Caki2 (cell line): ENCODE results near the gene PAX6. TPM values are rescaled to one million over a fixed set of nuclear protein-coding genes. Genes with fewer than 3 reads are reported as not detected.

ENCODE experiments used
- DNase-seq: peaks from one replicate; pipeline ENCODE4 v3.0.0-alpha.2; 2015; ENCODE audit warnings: low read depth
- in situ Hi-C: cut with HindIII; loops from 2 replicates; pipeline ENCODE4 v1.10.0; 2016; ENCODE audit warnings: low sequenced_read_pairs, low pct_unique_long_range_greater_than_20kb, mixed read lengths
- total RNA-seq: library from RNA; depleted of rRNA; stranded (reverse); fragments of >200 nt; shearing (Covaris generic); gene quantifications from 2 replicates; pipeline ENCODE4 v1.2.3, GENCODE V29; 2014; ENCODE audit warnings: low replicate concordance

Gene PAX6
- total RNA-seq, 1 experiment from 2014 or later: 0.27 TPM

DNA sequence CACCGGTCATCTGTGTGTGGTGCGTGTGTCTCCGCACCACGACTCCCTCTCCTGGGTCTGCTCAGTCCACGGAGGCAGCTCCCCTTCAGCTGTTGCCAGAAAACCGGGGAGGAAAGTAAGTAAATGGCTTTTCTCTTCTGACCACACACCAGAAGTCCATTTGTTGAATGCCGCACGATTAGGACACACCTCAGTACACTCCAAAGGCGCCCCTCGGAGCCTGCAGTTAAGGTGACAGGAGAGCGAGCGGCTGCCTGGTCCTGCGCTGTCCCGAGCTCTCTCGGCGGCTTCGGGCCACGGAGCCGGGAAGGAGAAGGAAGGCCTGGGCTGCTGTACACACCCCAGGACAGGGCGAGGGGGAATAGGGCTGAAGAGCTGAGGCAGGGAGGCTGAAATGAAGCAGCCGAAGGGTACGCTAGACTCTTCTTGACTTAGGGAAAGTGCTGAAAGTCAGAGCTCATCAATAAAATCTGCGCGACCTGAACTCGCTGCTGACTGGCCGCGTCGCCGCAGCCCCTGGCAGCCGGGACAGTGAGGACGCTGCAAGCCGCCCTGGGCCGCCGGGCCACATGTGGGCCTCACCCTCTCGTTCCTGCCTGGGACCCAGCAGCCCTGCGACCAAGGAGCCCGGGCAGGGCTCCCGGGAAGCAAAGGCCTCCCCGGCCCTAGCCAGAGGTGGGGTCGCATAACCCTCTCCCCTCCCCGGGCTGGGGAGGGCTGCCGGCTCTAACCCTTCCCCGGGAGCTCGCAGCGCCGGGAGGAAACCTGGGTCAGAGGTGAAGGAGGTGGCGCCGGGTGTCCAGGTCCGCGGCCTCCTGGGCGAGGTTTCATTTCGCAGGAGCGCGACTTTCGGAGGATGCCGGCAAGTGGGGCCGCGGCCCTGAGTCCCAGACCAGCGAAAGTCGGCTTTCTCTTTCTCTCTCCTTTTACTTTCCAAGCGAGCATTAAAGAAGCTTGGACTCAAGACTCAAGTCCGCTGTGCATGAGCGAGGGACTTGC, 1.6 kb upstream of the PAX6 start:
- no peak for DNase-seq
- in situ Hi-C loops: no loop called here

DNA sequence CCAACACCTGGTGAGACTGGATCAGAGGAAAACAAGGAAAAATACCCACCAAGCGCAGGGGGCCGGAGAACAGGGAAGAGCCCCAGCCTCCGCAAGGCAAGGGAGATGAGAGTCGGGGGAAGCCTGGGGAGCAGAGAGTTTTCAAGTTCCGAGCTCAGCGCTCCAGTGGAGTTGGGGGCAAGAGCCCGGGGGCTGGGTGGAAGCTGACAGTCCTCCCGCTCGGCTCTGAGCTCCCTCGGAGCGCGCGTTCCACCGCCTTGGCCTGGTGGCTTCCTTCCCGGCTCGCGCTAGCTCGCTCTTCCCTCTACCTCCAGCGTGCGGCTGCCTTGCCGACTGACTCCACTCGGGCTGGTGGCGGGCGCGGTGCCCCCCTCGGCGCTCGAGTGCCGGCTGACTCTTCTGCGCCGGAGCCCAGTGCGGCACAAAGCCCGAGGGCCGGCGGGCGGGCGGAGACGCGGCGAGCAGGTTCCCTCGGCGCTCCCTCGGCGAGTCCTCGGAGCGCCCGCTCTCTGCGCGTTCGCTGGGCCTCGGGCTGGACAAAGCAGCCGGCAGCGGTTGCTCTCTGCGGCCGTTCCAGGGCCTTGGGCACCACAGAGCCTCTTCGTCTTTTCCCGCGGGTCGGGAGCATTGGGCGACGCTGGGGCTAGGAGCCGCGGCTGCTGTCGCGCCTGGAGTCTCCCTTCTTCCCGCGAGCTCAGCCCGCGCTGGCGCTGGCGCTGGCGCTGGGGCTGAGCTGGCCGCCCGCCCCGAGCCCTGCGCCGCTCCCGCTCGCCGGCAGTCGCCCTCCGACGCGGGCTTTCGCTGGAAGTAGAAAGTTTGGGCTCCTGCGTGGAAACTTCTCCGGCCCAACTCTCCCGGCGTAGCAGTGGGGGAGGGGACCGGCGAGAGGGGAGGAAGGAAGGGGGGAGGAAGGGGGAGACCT, 1.0 kb downstream of the PAX6 start:
- in situ Hi-C loops: no loop called here
- peak; percentile 46 for DNase-seq

DNA sequence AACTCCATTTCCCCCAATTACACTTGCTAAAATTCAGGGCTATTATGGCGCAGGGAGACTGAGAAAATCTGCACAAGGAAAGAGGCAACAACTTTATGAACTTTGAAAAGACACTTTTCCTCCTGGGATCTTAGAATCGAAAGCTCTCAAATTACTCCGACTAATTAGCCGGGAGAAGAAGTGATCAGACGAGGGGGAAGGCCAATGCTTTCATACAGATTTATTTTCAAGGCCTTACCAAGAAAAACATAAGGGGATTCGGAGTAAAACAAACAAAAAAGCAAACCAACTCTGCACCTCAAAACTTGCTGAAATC, 1.6 kb downstream of the PAX6 start:
- in situ Hi-C loops: no loop called here
- DNase-seq: no peak

DNA sequence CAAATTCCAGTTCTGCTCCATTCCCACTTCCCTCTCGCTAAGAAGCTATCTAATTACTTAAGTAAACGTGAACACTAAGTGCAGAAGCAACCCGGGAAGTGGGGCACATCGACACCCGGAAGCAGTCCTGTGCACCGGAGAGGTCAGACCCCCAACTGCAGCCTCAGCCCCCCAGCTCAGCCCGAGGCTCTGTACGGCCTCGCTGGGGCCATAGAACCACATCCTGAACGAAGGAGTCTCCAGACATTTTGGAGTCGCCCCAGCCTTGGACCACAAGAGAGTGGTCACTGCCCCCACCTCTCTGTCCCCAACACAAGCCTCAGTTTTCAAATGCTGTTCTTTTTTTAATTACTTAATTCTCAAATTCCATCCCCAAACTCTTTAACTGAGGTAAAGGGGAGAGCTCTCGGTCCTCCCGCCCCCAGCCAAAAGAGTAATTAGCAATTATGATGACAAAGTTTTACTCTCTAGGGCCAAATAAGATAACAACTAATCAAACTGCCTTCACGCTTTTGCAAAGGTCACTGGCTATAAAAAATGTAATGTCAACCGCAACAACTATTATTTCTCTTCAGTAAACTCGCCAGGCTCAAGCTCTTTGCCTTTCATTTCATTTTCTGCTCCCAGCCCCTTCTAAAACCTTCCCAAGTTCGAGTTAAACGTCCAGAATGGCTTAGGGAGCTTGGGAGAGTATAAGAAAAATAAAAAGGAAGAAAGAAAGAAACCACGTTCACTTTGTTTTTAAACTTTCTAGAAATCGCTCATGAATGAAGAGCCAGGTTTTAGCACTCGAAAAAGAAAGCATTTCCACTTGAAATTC, 2.2 kb downstream of the PAX6 start:
- DNase-seq: no peak
- in situ Hi-C loops: no loop called here

DNA sequence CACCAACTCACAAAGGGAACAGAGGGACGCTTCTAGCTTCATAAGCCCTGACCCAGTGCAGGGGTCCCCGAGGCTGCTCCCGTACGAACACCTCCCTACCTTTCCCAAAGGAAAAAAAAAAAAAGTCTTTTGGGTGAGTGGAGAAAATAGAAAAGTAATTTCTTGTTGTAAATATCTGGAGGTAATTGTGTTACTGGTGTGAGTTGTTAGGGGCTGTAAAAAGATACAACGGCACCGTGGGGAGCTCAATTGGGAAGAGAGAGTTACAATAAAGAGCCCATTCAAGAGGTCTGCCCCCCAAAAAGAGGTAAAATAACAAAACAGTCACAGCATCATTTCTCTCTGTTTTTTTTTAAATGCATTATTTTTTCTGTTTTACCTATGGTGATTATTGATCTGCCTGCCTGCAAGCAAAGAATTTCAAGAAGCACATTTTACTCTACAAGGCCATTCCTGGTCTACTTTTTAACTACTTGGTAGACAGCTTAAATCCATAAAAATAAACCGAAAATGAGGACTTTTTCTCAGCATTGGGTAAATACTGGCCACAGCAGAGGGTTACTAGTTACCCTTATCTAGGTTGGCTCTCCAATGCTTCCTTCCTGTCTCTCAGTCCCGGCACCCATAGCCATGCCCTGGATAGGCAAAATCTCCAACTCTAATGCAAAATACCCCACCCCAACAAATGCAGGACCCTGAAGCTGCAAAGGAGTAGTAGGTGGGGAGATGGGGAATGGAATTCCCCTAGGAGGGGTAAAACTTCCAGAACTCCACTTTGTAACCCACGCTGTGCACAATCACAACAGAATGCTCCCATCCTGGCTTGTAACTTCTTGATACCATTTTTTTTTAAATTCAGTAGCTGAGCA, 3.1 kb downstream of the PAX6 start:
- no peak for DNase-seq
- in situ Hi-C loops: no loop called here

DNA sequence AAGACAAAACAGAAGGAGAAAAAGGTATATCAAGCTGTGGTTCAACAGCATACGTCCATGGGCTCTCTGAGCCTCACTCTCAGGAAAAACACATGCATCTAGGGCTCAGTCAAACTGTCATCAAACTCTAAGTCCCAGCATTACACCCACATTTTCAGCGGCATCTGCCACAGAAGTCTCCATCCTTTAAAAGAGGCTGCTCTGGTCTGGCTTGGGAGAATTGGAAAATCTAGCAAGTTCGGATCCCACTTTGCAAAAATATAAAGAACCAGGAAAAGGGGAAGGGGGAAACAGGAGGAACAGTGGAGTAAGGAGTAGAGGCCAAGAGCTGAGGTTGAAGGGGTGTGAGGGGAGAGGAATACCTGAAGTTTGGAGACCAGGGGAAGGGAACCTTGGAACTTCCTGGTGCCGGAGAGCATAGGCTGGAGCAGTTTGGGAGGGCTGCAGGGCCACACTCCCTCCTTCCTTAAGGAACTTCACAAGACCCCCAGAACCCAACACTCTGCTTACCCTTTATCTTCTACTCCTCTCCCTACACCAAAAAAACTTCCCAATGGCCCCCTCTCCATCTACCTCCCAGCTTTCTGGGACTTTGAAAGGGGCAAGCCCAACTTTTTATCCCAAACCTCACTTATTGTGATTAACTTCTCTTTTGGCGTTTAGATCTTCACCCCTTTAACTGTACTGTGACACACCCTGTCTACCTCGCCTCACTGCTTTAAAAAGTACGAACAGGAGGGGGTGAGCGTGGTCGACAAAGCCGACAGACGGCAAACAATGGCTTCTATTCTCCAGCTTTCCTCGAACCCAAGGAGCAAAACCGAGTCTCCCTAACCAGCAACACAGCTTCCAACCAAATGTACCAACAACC, 4.0 kb downstream of the PAX6 start:
- in situ Hi-C loops: no loop called here

DNA sequence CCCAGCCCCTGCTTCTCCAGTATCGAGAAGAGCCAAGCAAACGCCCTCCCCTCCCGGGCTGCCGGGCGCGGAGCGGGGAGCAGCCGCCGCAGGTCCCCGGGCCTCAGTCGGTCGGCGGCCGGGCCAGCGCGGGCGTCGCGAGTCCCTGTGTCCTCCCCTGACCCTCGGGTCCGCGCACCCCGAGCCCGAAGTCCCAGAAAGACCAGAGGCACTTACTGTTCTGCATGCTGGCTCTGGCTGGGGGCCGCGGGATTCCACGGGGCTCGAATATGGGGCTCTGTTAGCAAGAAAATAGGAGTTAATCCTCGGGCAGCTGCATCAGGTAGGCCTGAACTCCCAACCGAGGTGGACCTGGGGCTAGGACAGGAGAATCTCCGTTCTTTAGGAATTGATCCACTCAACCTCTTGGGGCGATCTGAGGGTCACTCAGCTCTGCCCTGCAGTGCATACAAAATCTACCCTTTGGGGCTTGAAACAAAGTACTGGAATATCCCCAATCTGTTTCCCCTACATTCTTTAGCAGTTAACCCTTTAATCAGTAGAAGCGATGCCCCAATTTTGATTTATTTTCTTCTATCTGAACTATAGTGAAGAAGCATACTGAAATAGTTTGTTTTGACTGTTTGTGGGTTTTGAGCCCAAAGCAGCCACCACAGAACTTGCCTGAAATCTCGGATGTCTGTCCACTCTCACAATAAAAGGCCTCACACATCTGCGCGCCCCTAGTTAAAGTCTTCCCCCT, 4.8 kb downstream of the PAX6 start:
- DNase-seq: no peak
- in situ Hi-C loops: no loop called here

More for the DNA sequence above, 4.0 kb downstream of the PAX6 start:
- DNase-seq: no peak

DNA sequence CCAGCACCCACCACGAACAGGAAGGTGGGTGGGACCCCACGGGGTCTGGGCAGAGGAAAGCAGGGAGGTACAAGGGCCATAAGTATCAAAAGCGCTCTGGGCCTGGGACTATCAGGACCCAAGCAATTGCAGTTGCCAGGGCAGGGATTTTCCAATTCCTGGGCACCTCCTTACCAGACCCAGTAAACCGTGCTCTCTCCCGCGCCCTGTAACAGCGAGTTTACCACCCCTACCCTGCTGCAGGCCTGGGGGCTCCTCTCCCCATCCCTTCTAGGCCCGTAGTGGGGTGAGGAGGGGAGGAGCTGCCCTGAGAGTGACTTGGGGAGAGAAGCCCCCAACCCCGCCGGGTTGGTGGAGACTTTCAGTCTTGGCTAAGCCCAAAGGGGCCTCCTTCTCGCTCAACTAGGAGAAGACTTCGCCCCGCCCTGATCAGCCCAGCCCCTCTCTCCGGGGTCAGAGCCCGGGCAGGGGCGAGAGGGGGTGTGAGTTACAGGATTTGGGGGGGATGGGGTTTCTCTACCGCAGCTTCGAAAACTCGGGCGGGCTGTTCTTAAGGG, 5.4 kb downstream of the PAX6 start:
- in situ Hi-C loops: no loop called here
- DNase-seq: no peak

DNA sequence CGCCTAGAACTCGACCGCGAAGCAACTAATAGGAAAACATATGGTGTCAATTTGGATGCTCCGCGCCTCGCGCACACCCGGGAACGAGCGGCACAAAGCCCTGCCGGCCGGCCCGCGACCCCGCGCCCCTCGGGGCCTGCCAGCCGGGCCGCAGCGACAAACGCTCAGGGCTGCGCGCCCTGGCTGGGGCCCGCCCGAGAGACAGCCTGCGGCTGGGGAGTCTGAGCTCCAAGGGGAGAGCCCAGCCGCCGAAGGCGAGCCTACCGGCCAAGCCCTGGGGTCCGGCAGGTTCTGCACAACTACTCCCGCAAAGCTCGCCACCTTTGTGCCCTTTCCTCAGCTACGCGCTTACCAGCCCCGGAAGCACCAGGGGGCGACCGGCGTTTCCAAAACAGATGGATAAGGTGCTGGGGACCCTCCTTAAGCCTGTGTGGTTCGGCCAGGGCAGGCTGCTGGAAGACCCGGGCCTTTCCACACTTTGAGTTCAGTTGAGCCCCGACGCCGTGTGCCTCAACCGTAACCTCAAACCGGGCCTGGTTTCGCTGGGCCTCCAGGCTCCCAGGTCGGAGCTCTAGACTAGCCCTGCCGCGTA, 6.0 kb downstream of the PAX6 start:
- in situ Hi-C loops: no loop called here

DNA sequence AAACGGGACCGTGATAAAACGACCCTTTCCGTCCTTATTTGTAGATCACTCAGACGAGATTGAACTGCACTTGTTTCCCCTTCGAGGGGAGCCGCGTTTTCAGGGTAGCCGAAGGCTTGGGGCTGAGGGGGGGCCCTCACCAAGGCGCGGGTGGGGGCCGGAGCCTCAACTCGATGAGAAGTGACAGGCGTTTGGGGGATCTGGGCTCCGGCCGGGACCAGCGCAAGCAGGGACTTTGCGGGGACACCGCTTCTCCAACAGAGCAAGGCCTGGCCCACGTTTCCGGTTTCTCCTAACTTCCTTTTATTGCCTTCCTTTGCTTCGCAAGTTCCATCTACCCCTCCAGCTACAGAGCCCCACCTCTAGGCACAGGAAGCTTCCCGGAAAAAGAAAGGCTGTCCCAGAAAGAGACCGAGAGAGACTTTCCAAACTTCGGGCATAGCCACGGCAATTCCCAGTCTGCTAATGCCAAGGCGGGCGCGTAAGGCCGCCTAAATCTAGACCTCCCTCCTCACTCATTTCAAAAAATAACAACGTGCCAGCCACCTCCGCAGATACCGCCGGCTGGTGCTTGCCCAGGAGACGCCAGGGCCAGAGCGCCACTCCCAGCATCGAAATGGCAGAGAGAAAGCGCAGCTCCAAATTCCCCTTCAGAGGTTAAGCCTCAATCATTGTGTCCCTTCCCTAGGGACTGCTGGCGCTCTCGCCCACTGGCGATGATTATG, 6.6 kb downstream of the PAX6 start:
- DNase-seq: no peak
- in situ Hi-C loops: no loop called here

More for the DNA sequence above, 6.0 kb downstream of the PAX6 start:
- no peak for DNase-seq

DNA sequence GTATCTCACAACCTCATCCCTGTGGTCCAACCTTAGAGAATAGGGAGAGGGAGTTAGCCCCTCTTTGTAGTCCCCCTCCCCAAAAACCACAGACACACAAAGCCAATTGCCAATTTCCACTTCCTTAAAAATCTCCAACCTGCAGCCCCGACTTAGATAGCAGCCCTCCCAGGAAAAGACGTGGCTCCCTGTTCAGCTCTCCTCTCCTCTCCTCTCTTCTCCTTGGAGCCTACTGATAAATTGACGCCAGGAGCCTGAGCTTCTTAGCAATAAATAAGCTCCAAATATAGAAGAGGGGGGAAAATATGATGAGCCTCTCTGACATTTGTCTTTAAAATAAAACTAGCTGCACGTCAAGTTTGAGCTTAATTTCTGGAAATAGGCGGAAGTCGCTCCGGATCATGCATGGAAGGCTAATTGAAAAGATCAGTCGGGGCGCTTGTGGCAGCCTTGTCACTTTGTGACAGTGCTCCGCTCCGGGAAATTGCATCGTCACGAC, 7.3 kb downstream of the PAX6 start:
- DNase-seq: no peak
- in situ Hi-C loops: no loop called here

DNA sequence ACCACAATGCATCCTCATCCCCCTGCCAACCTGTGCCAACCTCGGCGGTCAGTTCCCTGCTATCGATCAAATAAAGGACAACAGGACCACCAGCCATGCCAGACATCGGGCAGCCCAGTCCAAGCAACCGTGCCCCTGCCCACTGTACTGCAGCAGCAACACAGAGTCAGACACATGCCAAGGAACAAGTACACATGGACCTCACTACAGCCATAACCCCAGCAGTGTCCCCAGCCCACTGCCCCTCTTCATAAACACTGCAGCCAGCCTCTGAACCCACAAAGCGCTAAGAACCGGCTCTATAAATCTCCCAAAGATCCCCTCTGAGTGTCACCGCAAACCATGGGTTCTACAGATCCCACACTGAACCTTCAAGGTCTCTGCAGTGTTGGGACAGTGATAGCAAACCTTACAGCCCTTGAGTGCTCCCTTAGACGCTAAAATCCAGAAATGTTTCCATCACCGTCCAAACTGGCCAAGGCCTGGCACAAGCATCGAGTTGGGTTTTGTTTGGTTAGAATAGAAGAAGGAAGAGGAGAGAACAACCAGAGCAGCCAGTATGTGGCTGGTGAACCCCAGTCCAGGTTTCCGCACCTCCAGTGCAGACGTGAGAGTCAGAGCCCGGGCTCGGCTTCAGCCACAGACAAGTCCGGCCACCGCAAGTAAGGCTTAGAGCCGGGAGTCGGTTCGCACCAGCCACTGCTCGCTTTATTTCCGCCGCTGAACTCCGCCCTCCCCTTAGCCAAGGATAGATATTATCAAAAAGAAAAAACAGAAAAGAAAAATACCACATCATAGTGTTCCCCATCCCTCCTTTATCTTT, 7.9 kb downstream of the PAX6 start:
- no peak for DNase-seq
- in situ Hi-C loops: no loop called here

DNA sequence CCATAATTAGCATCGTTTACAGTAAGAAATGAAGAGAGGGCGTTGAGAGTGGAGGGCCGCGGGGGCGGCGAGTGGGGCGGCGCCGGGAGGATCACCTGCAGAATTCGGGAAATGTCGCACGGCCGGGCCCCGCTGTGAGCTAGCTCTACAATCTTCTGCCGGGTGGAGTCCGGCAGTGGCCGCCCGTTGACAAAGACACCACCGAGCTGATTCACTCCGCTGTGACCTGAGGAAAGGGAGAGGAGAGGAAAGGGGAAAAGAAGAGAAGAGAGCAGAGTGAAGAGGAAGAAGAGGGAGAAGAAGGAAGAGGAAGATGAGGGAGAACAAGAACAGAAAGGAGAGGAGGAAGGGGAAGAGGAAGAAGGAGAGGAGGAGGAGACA, 8.5 kb downstream of the PAX6 start:
- in situ Hi-C loops: no loop called here
- no peak for DNase-seq

DNA sequence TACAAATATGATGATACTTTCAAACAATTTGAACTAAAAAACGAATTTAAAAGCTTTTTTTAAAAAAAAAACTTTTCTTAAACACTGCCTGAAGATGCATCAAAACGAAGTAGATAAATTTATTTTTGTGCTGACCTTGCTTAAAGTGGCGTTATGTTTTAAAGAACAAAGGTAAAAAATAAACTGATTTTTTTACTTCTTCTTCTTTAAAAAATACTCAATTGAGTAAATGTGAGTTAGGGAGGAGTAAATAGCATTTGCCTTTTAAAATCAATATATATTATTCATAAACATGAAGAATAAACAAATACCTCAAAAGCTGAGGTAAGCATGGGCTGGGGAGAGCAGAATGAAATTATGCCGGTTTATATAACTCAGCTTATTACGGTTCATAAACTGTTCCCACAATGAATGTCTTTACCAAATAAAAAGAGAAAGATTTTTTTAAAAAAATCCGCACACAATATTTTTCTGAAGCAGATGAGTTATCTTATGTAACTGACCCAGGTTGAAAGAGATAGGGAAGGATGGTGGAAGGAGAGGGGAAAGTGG, 9.0 kb downstream of the PAX6 start:
- in situ Hi-C loops: no loop called here
- DNase-seq: no peak
